ENCODE results near the gene CHADL.

The CHADL gene

DNA sequence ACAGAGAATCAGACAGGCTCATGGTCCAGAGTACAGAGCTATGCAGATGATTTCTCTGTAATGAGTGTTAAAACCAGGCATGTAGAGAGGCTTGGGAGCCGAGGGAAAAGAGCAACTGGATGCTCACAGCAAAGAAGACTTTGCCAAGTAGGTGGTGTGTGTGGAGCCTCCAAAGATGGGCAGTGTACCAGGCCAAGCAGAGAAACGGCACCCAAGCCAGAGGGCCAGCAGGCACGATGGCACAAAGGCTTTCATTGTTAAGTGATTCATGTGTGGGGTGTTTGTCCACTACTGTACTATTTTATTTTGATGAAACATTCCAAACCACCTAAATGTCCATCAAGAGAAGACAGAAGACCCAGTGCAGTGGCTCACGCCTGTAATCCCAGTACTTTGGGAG is 34.1 kb upstream of the CHADL start:
- Histone ChIP-seq H3K36me3 (peaks cover 45 to 93% (median 87%) of the 10 kb centered on the region in 3 donors), H3K4me1 (peaks cover 0 to 5% (median 0%) of the 10 kb centered on the region in 4 donors), H3K27me3 (no peaks in the 10 kb centered on the region), H3K27ac (no peak overlapping the region), H3K4me3 (no peak overlapping the region), H3K9me3 (no peaks in the 10 kb centered on the region)
- DNase-seq = no peak
- intact Hi-C loops (cut with DNase I; ENCODE audit: low total_unique reads) = no loop called here
- TF ChIP-seq, protein P1, sequence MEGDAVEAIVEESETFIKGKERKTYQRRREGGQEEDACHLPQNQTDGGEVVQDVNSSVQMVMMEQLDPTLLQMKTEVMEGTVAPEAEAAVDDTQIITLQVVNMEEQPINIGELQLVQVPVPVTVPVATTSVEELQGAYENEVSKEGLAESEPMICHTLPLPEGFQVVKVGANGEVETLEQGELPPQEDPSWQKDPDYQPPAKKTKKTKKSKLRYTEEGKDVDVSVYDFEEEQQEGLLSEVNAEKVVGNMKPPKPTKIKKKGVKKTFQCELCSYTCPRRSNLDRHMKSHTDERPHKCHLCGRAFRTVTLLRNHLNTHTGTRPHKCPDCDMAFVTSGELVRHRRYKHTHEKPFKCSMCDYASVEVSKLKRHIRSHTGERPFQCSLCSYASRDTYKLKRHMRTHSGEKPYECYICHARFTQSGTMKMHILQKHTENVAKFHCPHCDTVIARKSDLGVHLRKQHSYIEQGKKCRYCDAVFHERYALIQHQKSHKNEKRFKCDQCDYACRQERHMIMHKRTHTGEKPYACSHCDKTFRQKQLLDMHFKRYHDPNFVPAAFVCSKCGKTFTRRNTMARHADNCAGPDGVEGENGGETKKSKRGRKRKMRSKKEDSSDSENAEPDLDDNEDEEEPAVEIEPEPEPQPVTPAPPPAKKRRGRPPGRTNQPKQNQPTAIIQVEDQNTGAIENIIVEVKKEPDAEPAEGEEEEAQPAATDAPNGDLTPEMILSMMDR (IDR thresholded peaks at IDR 0.05) = no peak

- H3K4me3 ChIP-seq = no peak overlapping the region
- TF ChIP-seq, protein P1 (IDR thresholded peaks at IDR 0.05) = no peak
- DNase-seq = no peak
- H3K9me3 ChIP-seq = no peaks in the 10 kb centered on the region
- H3K27me3 ChIP-seq = no peaks in the 10 kb centered on the region
- peaks cover 0 to 5% (median 0%) of the 10 kb centered on the region in 4 donors for H3K4me1 ChIP-seq
- intact Hi-C loops (cut with DNase I; ENCODE audit: low total_unique reads) = no loop called here
- no peak overlapping the region for H3K27ac ChIP-seq
- H3K36me3 ChIP-seq = peaks cover 41 to 93% (median 91%) of the 10 kb centered on the region in 3 donors
Observed at GRCh38 chr22:41273128-41273527, 32.4 kb upstream of the CHADL start.

- H3K9me3 ChIP-seq = no peaks in the 10 kb centered on the region
- peaks cover 50 to 95% (median 91%) of the 10 kb centered on the region in 3 donors for H3K36me3 ChIP-seq
- H3K27me3 ChIP-seq = no peaks in the 10 kb centered on the region
- intact Hi-C loops (cut with DNase I; ENCODE audit: low total_unique reads) = no loop called here
- TF ChIP-seq, protein P1 (IDR thresholded peaks at IDR 0.05) = no peak
- peaks cover 0 to 5% (median 0%) of the 10 kb centered on the region in 4 donors for H3K4me1 ChIP-seq
- no peak overlapping the region for H3K4me3 ChIP-seq
- DNase-seq = no peak
- H3K27ac ChIP-seq = no peak overlapping the region
Observed at GRCh38 chr22:41271787-41272186, 31.1 kb upstream of the CHADL start.

- H3K36me3 ChIP-seq = peaks cover 48 to 95% (median 82%) of the 10 kb centered on the region in 3 donors
- intact Hi-C loops (cut with DNase I; ENCODE audit: low total_unique reads) = no loop called here
- TF ChIP-seq, protein P1 (IDR thresholded peaks at IDR 0.05) = no peak
- DNase-seq = no peak
- H3K4me3 ChIP-seq = no peak overlapping the region
- no peak overlapping the region for H3K27ac ChIP-seq
- H3K27me3 ChIP-seq = no peaks in the 10 kb centered on the region
- no peaks in the 10 kb centered on the region for H3K9me3 ChIP-seq
- peaks cover 0 to 5% (median 0%) of the 10 kb centered on the region in 4 donors for H3K4me1 ChIP-seq
Observed at GRCh38 chr22:41267958-41268357, 27.2 kb upstream of the CHADL start.

DNA sequence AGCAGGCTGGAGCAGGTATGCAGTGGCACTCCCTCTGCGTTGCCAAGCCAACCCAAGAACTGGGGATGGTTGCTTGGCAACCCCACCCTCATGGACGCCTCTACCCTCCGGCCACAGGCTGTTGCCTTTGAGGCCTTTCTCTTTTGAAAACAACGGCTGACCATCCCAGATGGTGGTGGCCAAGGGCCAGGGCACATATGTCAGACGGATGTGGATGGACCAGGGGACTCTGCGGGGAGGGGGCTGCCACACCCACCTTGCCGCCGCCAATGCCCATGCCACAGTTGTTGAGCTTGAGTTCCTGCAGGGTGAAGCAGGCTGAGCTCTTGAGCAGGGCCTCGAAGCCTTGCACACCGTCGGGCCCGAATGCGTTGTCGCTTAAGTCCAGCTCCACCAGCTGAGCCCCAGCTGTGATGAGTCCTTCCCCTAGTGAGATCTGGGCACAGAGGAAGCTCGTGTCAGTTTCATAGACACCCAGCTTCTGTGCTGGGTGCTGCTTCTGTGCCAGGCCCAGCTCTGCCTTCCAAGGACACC is 23.7 kb upstream of the CHADL start:
- TF ChIP-seq, protein P1 (IDR thresholded peaks at IDR 0.05) = no peak
- Histone ChIP-seq H3K4me3 (no peak overlapping the region), H3K27me3 (no peaks in the 10 kb centered on the region), H3K27ac (no peak overlapping the region), H3K4me1 (no peaks in the 10 kb centered on the region), H3K9me3 (no peaks in the 10 kb centered on the region), H3K36me3 (peaks cover 74 to 96% (median 81%) of the 10 kb centered on the region in 3 donors)
- intact Hi-C loops (cut with DNase I; ENCODE audit: low total_unique reads) = no loop called here
- DNase-seq = no peak

DNA sequence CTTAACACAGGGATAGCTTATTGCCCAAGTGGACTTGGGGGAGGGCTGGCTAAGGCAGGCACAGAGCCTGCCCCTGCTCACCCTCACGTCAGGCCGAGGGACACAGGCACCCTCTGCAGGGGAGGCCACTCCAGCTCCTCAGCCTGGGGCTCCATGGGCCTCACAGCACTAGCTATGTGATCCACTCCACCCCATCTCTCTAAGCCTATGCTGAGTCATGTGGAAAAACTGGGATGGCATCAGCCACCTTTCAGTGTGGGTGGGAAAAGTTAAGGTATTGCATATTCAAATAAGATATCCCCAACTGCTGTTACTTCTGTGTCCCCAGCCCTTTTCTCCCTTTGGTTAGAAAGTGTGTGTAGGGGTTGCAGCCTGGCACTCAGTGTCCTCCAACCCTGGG is 23.0 kb upstream of the CHADL start:
- Histone ChIP-seq H3K9me3 (no peaks in the 10 kb centered on the region), H3K36me3 (peaks cover 70 to 94% (median 79%) of the 10 kb centered on the region in 3 donors), H3K27me3 (no peaks in the 10 kb centered on the region), H3K27ac (no peak overlapping the region), H3K4me1 (no peaks in the 10 kb centered on the region), H3K4me3 (no peak overlapping the region)
- TF ChIP-seq, protein P1 (IDR thresholded peaks at IDR 0.05) = no peak
- DNase-seq = no peak
- intact Hi-C loops (cut with DNase I; ENCODE audit: low total_unique reads) = no loop called here

Measured in tibial artery (tissue), 4 donors.